HL-60/S4 treated with phorbol 12-myristate 13-acetate at 8.2 ng/mL for 4 days and 3 days (cell line): ENCODE measurements around the gene ASTN1.
"Not testable (repeated sequence)": the region's sequence is repeated elsewhere in the genome, so short reads cannot be mapped to it uniquely, and the experiment has no call there.

Experiments
- in situ Hi-C: fragments of 300-500 bp; cut with MboI; formaldehyde crosslinking; loops from 2 replicates; pipeline ENCODE4 v1.15.0; 2022; ENCODE audit warnings: low sequenced_read_pairs

ASTN1 gene

DNA sequence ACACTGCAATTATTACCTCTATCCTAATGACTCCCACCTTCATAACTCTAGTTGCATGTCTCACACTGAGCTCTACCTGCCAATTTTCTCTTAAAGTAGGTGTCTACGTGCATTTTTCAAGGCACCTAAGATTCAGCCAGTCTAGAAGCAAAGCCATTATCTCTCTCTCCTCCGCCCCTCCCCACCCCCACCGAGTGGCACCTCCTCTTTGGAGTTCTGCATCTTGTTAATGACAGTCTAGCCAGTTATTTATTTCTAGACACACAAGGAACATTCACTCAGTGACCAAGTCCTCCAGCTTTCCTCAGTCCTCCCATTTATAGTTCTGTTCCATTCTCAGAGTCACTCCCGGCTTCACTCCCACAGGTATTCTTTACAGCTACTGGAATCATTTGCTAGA is 47.6 kb downstream of the ASTN1 start:
- in situ Hi-C loops, result no loop called here

DNA sequence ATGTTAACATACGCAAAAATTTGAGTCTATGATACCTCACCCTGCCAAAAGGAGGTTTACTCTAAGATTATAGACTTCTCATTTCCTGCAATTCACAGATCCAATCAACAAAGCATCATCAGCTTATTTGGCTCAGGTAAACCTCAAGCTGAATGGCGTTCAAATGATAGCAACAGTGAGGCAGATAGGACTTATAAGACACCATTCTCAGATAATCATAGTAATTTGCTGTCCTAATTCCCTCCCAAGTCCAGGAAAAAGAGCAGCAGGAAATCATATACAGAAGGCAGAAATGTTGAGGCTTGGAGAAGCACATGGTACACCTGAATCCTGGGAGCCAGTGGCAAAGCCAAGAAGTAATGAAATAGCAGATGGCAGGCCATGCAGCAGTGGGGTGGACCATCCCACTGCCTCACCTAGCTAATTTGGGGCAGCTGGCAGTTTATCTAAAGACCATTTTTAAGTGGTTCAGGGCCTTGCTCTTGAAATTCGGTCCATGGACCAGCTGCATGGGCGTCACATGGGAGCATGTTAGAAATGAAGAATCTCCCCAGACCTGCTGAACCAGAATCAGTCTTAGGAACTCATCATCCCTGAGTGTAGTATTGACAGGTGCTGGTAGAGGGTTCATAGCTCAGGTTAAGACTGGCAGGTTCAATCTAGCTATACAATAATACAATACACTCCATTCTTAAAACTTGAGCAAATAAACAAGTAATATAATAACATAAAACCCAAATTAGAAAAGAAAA is 57.7 kb downstream of the ASTN1 start:
- in situ Hi-C loops, result no loop called here

DNA sequence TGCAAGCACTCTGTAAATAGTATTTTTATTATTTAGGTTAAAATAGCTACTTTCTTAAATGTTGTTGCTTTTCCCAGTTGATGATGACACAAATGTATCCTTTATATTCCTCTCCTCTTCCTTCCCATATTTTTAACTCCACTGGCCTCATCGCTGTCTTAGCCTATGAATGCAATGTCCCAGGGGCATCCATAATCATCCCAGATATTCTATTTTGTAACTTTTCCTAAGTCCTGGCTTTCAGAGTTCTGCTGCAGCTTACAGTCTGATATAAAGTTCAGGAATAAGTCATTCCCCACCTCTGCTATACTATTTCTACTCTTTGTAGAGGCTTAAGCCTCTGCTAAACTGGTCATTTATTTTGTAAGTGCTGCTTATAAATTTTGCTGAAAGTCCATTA is 58.3 kb downstream of the ASTN1 start:
- in situ Hi-C loops, result no loop called here

DNA sequence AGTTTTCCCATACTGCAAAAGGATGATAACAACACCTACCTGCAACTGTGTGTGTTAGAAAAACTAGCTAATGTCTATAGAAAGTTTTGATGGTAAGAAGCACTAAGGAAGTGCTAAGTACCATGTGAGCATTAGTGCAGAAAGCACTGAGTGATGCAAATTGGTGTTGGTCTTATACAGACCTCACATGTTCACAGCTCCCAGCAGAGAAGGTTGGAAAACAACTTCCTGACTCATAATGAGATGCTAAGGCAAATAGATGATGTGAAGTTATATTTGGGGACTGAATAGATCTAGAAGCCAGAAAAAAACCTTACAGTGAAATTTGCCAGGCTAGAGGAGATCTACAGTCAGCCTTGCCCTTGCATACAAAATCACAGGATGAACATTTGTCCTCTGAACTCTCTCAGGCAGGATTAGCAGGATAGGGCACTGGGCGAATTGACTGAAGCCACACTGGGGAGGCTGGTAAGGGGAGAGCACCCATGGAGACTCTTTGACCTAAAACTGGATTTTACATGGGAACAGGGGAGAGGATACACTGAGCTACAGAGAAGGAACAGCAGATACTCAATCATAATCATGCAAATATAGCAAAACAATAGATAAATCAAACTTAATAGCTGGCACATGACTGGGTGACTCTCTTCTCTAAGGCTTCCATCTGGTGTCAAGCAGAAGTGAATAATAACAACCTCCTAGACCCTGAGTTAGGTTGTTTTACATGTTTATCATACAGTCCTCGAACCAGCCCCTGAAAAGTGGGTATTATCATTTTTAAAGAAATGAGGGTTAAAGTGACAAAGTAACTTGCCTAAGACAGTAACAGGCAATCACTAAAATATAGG is 61.3 kb downstream of the ASTN1 start:
- in situ Hi-C loops, result no loop called here

DNA sequence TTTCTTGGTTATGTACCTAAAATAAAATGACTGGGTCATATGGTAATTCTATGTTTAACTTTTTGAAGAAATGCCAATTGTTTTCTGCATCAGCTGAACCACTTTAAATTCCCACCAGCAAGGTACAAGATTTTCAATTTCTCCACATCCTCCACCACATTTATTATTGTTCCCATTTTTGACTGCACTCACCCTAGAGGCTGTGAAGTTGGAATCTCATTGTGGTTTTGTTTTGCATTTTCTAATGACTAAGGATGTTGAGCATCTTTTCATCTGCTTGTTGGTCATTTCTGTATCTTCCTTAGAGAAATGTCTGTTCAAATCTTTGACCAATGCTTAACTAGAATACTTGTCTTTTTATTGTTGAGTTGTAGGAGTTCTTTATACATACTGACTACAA is 72.5 kb downstream of the ASTN1 start:
- in situ Hi-C loops, result no loop called here

DNA sequence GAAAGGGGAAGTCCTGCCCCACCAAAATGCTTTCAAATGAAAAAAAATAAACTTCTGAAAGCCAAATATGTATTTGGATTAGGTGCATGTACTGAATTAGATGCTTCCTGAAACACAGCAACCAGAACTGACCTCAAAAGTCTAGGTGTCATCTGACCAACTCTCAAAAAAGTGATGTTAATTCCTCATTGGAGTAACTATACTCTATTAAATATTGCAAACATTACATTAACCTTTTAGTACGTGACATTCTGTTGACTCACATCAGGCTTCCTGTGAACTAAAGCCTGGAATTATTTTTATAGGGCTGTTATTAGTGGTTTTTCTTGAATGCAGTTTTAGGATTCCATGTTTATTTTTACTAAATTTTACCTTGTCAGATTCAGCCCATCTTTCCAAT is 73.5 kb downstream of the ASTN1 start:
- in situ Hi-C loops, result no loop called here

DNA sequence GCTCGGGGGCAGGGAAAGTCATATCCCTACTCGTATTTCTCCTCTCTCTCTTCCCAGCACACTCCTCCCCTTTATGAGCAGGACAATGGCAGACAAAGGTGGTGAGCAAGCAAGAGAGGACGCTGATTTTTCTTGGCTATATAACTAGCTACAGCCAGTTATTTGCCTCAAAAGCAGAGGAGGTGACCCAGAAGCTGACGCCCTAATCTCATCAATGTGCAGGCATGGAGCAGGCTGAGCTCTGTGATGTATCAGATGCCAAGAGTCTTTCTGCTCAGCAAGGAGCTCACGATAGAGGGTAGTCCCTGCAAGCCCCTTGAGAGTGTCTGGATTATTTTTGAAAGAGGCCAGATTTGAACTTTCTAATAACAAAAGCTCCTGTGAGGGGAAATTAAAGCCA is 75.5 kb downstream of the ASTN1 start:
- in situ Hi-C loops, result no loop called here

DNA sequence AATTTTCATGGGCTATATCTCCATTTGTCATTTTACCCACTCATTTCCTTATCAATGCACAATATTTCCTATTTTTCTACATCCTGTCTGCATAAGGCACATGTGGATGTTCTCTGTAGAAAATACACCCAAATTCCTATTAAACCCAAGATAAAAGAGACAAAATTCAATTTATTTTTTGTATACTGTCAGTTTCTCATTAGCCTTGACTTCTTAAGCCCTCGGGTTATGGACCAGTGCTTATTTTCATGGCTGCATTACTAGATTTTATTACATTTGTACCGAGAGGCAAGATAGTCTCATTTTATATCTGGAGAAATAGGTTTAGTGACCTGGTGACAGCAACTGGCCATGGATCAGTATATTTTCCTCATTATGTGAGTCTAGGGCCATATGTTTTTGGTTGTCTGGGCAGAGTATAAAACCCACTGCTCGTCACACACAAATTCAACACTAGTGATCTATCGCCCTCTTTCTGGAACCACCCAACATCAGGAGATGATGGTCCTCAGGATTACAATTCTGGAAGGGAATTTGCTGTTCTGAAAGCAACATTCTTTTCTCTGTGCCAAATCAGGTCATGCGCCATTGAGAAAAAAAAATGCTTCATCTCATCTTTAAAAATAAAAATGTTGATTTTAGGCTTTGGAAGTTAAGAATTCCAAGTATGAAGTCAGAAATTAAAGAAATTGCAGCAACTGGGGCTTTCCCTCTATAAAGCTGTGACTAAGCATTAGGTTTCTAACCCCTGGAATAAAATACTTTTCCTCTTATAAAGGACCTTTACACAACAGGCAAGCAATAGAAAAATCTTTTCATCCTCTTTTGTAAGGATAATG is 81.4 kb downstream of the ASTN1 start:
- in situ Hi-C loops, result no loop called here

- in situ Hi-C loops, result no loop called here
Observed at GRCh38 chr1:177080564-177080963, 83.9 kb downstream of the ASTN1 start.

DNA sequence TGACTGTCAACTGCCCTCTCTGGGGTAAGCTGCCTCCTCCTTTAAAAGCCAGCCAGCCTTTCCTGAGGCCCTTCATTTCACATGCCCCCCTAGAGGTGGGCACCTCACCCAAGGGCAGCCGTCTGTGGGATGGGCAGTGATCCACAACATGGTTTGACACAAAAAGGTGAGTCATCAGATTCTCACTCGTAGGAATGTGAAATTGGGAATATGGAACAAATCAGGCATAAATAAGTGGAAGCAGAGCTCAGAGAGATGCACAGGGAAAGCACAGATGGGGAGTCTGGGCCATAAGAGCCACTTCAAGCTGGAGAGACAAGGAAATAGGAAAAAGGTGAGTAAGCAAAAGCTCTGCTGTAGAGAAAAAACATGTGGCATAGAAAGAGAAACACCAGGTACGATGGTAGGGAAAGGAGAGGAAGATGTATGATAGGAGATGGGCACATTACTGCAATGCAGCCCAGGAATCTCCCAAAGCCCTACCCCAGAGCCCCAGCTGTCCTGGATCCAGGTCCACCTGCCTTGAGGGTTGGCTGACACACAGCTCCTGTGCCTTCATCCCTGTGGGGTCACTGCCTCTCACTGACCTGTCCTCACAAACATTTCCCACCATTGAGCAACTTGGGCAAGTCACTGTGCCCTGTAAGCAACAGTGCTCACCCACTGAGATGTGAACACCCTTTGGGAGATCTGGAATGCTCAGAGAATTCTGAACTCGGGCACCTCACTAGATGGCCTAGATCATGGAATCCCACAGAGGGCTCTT is 86.6 kb downstream of the ASTN1 start:
- in situ Hi-C loops, result no loop called here

DNA sequence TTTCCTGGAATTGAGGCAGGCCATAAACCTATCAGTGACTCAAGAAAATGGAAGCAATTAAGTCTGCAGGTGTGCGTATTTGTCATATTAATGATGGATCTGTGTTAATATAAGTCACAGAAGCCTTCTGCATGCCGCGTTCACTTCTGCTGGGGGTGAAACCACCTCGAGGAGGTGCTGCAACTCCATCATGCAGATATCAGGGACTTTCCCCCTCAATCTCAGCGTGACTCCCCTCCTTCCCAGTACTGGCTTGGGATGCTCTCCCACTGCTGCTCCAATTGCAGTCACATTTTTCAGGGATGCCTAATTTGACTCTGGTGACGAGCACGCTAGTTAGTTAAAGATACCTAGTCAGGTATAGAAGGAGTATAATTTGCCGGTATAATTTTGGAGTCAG is 87.5 kb downstream of the ASTN1 start:
- in situ Hi-C loops, result no loop called here

DNA sequence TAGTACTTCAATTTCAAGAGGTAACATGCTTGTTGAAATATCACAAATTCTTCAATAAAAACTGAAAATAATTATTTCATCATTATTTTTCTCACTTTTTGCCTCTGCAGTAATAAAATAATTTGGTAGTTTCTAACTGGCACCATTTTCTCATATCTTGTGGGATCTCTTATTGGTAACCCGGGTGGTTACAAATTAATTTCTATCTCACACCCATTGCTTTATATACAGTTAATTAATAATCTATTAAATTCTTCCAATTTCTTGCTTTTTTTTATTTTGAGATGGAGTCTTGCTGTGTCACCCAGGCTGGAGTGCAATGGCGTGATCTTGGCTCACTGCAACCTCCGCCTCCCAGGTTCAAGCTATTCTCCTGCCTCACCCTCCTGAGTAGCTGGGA is 89.7 kb downstream of the ASTN1 start:
- in situ Hi-C loops, result not testable (repeated sequence)

DNA sequence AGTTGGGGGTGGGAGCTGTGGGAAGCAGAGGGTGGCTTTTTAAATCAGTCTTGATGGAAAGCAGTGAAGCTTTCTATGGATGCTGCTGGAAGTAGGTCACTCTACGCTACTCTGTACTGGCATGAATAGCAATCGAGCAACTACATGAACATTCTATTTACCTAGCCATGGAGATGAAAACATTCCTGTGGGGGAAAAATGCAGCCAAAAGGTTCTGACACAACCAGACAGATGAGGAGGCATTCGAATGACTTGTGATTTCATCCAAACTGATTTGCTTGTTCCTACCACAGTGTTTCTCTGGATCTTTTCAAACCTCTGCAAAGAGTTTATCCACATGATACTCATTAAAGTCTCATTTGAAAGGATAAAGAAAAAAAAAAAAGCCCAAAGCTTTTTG is 95.0 kb downstream of the ASTN1 start:
- in situ Hi-C loops, result no loop called here

DNA sequence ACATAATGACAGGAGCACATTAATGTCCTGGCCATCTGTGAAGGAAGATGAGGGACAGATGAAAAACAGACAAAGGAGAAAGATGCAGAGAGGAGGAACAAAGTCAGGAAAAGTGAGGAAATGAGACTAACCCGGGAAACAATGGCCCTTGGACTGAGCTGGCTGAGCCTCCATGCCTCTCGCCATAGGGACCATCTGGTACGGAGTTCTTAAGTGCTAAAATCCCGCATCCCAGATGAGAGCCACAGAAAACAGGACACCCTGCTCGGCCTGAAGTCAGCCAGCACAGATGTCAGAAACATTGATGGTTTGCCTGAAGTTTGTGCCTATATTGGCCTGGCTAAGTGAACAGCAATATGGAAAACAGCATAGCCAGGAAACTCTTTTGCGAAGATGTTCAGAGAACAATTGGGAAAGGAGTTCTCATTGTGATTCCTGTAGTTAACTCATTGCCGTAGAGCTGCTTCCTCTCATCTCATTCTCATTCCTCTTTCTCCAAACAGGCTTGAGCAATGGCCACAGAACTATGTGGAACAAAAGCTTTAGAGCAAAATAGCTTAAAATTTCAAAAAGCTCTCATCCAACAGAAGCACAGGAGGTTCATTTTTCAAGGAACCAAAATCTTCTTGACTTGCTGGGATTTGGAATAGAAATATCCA is 96.6 kb downstream of the ASTN1 start:
- in situ Hi-C loops, result no loop called here

GRCh38 chr1:177065430-177065829 is 99.1 kb downstream of the ASTN1 start:
- in situ Hi-C loops, result no loop called here

DNA sequence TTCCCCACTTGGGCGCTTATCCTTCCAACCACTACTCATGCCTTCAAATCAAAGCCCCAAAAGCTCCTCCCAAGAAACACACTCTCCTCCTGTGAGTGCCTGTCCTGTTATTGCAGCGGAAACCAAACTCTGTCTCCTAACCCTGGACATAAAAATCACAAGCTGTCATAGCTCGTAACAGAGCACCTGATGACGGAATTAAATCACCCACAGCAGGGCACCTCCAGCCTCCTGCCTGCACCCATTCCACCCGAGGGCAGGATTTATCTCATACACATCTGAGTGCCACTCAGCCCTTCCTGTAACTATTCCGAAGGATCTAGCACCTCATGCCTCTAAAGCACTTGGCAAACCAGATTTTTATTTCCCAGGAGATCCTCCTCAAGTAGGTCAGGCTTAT is 100.9 kb downstream of the ASTN1 start:
- in situ Hi-C loops, result no loop called here

DNA sequence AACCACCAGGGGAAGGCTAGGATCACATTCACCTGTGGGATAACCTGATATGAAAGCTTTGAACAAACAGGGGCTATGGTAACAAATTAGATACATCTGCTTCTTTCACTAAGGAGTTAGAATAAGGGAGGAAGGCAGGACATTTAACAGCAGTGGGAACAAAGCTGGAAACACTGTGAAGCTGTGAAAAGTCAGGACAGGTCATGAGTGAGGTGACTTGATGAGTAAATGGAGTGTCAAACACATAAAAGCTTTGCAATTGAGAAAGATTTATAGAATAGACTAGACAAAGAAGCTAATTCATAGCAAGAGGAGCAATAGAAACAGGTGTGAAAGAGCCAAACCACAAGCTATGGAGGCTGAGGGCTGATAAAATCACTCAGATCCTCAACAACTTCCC is 110.0 kb downstream of the ASTN1 start:
- in situ Hi-C loops, result no loop called here

GRCh38 chr1:177053648-177054047 is 110.9 kb downstream of the ASTN1 start:
- in situ Hi-C loops, result no loop called here

- in situ Hi-C loops, result no loop called here
Observed at GRCh38 chr1:177048314-177049069, 116.0 kb downstream of the ASTN1 start.

DNA sequence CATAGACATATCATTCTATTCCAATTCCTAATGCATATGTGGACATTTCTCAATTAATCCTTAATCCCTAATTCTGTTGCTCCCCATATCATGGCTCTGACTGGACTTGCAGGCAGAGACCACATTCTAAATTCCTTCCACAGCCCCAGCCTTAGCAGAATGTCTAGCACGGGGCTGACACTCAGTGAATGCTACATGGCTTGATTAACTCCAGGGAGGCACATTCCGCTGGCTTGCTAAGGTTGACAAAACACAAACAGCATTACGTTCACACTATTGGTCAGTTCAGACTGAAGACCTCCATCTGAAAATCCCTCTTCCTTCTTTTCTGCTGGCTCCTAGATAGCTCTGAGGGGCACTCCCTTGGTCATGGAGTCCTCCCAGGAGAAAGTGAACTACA is 119.4 kb downstream of the ASTN1 start:
- in situ Hi-C loops, result no loop called here
